Putamen (tissue), 1 donor: ENCODE results near the gene PRSS56.

Experiments
- DNase-seq: peaks from one replicate; pipeline ENCODE4 v3.0.0-alpha.2; 2016; ENCODE audit warnings: low spot score

PRSS56 gene

DNA sequence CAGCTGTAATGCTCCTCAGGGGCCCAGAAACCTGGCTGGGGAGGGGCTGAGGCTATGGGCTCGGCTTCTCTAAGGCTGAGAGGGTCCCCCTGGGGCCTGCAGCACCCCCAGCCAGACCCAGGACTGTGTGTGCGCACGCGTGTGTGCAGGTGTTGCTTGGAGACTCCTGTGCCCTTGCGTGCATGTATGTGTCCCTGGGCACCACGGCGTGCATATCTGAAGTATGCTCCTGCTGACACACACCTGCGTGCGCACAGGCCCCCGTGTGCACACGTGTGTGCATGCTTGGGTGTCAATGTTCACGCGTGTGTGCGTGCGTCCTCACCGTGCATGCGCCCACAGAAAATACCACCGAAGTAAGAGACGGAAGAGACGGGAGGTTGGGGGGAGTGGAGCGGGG, 17.7 kb upstream of the PRSS56 start:
- no peak for DNase-seq

DNA sequence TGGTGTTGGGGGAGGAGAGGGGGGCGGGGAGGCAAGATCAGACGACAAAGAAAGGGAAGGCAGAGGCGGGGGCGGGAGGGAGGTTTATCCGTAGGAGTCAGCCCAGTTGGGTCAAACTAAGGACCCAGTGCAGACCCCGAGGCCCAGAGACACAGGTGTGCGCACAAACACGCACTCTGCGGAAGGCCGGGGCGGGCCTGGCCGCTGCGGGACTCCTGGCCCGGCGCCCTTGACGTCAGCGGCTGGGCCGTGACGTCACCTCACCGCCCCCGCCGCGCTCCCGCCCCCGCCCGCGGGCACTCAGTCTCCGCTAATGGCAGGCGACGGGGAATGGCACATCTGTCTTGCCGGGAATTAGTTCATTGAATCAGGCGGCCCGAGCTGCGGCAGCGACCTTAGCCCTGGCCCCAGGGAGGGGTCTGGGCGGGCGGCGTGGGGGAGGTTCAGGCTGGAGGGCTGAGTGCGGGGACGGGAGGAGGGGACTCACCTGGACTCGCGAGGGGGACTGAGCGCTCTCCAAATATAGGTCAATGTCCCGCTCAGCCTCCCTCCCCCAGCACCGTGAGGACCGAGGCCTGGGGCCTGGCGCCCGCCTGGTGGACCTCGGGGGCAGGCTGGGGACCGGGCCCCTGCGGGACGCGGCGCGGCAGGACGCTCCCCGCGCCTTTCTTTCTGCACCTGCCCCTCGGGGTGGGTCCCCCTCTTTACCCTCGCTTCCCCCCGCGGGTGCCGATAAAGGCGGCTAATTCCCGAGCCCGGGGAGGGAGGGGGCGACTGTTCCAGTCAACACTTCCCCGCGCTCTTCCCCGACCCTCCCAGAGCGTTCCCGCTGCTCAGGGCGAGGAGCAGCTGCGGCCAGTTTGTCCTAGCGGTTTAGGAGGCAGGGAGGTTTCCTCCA, 17.0 kb upstream of the PRSS56 start:
- peak; percentile 29 for DNase-seq

DNA sequence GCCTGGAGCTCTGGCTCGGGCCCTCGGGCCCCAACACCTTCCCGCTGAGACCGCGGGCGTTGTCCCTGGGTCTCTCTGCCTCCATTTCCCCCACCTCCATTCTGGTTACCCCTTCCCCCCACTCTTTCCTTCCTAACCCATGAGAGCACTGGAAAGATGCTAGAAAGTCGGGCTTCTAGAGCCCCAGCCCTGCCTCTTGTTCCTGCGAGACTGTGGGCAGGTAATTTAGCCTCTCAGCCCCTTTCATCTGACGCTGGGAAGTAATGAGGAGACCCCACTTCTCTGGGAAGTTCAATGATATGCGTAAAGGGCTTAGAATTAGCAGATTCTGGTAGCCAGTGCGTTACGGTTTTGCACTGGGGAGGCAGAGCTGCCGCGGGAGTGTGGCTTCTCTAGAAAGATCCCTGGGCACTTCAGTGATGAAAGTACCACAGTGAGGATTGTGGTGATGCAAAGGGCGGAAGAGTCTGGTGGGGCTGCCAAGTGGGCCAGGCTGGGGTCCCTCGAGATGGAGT, 16.3 kb upstream of the PRSS56 start:
- DNase-seq, result no peak

DNA sequence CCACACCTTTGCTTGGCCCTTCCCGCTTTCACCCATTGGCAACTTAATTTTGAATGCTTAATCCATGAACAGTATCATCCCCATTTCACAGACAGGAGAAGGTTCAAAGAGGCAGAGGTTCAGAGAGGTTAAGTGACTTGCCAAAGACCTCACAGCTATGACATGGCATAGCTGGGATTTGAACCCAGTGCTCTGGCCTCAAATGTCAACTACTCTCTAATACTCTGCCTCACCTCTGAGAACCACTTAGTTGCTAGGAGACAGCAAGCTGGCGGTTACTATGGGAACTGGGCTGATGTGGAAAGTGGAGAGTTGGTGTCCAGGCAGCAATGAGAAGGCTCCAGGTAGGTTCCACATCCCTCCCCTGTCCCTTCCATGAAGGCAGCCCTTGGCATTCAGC, 15.8 kb upstream of the PRSS56 start:
- no peak for DNase-seq

DNA sequence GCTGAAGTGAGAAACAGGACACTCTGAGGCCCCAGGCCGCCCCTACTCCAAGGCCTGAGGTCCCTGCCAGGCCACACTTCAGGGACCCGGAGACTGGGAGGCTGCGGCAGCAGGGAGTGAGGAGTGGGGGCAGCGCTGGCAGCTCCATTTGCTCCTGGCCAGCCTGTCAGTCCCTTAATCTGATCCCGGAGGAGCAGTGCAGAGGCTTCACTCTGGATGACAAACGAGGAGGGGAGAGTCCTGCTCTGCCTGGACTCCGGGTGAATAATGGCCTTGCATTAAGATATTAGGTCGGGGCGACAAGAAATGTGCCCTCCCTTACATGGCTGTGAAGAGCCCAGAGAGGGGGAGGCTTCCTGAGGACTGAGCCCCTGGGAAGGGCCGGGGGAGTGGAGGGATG, 14.3 kb upstream of the PRSS56 start:
- DNase-seq, result no peak

DNA sequence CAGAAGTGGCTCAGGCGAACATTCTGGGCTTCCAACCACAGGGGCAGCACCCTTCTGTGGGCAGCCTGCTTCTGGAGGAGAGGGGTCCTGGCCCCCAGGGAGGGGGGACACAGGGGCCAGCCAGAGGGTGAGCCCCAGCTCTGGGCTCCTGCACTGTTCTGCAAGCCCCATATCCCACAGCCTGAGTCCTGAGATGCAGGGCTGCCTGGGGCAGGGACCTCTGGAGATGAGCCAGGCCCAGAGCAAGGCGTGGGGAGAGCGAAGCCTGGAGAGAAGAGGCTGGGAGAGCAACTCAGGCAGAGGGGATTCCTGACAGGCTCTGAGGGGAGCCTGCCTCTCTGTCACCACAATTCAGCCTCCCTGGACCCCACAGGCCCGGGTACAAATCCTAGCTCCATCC, 13.5 kb upstream of the PRSS56 start:
- no peak for DNase-seq

DNA sequence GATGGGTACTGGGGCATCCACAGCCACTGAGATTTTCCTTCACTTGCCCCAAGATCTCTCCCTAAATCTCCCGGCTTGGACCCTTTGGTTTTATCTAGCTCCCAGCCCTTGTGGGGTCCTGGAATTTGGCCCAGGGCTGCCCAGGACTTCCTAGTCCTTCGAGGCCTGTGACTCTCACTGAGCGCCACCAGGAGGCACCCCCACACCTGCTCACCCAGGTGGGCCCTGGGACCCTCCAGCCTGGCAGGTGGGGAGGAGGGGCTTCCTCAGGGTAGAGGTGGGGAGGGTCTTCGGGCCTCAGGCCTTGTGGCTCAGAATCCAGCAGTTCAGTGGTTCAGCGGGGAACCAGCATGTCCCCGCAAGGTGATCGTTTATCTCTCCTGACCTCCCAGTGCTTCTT, 11.9 kb upstream of the PRSS56 start:
- no peak for DNase-seq

DNA sequence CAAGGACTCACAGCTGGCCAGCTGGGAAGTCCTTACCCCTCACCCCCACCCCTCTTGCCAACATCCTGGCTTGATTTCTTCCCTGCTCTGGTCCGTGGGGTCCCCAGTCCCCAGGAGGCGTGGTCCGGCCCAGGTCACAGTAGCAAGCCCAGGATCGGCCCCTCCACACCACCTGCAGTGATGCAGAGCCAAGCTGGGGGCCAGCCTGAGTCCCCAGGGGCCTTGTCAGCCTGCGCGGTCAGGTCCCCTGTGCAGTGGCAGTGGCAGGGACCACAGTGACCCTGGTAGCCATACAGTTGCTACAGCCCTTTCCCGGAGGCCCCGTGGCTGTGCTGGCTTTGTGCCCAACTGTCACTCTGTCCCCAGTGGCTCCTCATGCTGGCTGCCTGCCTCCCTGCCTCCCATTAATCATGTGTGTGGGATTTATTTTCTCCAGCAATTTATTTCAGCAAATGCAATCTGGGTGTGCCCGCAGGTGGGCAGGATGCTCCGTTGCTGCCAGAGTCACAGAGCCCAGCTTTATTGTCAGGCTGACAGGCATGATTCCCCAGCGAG, 8.8 kb upstream of the PRSS56 start:
- no peak for DNase-seq

DNA sequence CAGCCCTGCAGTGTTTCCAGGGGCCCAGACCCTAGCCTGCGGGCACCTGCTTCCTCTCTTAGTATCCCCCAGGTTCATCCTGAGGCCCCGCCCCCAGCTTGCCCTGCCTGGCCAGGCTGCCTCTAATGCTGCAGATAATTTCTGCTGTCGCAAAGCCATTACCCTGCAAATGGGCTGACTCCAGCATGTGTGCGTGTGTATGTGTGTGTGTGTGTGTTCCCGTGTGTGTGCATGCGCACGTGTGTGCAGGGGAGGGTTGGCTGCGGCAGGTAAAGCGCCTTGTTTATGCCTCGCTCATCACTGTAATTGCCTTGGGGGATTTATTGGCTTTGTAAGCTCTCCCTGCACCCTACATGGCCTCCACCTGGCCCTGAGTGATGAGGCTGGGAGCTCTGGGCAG, 7.6 kb upstream of the PRSS56 start:
- no peak for DNase-seq

DNA sequence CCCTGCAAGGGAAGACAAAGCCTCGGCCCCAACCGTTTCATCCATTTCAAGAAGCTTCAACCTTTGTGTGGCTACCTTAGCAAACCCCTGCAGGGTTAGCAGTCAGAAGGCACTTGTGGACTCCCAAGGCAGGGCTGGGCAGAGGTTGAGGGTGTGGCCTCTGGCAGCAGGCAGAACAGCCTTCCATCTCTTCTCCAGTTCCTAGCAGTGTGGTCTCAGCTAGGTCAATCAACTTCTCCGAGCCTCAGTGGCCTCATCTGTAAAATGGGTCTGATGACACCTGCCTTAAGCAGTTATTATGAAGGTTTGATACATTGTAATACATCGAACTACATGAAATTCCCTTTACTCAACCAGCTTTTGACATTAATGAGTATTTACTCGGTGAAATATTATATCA, 6.8 kb upstream of the PRSS56 start:
- DNase-seq, result no peak

DNA sequence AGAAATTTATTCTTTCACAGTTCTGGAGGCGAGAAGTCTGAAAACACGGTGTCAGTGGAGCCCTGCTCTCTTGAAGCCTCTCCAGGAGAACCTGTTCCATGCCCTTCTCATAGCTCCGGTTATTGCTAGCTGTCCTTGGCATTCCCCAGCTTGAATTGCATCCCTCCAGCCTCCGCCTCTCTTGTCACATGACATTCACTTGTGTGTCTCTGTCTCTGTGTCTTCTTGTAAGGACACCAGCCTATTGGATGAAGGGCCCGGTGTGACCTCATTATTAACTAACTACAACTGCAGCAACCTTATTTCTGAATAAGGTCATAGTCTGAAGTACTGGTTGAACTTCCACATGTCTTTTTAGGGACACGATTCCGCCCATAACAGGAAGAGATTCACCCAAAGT, 4.5 kb upstream of the PRSS56 start:
- no peak for DNase-seq

DNA sequence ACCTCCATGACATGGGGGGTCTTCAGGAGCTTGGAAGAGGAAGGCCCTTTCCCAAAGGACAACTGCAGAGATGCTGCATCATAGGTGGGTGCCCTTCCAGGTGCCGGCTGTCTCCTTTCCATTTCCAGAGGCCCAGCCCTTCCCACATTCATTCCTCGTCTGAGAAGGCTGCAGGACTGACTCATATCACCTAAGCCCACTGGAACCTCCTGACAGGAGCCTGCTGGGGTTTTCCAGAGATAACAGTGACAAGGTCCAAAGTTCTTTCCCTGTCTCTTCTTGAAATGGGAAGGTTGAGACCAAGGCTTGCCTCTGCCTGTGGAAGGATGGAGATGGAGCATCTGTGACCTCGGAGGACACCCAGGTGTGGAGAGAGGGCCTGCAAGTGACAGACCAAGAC, 3.6 kb upstream of the PRSS56 start:
- no peak for DNase-seq

DNA sequence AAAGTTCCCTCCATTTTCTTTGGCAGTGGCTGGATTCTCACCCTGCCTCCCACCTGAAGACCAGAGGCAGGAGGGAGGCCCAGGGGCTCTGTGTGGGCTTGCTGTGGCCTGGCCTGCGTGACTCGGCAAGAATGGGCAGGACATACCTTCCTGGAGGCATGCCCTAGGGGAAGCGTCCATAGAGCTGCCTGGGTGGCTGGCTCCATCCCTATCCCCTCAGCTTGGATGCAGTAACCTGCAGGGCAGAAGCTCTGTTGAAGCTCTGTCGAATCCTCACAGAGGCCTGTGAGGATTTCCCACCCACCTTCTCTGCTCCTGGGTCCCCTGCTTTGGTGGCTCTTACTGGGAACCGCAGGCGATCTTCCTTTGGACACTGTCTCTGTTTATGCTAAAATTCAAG, 1.3 kb upstream of the PRSS56 start:
- no peak for DNase-seq

DNA sequence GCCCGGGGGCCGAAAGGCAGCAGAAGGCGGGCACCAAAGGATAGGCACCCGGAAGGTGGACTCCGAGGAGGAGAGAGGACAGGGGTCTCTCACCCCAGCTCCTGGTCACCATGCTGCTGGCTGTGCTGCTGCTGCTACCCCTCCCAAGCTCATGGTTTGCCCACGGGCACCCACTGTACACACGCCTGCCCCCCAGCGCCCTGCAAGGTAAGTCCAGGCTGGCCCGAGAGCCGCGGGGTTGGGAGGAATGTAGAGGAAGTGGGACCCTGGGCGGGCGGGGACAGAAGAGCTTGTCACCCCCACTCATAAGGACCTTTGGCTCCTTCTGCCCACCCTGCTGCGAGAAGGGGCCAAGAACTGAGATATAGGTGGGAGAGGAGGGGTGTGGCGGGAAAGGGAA, 301 bp downstream of the PRSS56 start:
- DNase-seq, result no peak

DNA sequence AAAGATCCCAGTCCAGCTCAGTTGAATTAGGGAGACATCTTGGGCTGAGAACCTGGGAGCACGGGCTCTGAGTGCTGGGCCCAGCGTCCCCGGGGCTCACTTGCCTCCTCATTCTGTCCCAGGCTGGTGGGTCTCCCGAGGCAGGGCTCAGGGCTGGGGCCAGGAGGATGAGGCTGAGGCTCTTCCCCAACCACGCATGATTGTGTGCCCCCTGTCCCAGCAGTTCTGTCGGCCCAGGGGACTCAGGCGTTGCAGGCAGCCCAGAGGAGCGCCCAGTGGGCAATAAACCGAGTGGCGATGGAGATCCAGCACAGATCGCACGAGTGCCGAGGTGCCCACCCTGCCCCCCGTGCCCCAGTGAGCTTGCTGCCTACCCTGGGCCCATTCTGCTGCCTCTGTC, 910 bp downstream of the PRSS56 start:
- no peak for DNase-seq

DNA sequence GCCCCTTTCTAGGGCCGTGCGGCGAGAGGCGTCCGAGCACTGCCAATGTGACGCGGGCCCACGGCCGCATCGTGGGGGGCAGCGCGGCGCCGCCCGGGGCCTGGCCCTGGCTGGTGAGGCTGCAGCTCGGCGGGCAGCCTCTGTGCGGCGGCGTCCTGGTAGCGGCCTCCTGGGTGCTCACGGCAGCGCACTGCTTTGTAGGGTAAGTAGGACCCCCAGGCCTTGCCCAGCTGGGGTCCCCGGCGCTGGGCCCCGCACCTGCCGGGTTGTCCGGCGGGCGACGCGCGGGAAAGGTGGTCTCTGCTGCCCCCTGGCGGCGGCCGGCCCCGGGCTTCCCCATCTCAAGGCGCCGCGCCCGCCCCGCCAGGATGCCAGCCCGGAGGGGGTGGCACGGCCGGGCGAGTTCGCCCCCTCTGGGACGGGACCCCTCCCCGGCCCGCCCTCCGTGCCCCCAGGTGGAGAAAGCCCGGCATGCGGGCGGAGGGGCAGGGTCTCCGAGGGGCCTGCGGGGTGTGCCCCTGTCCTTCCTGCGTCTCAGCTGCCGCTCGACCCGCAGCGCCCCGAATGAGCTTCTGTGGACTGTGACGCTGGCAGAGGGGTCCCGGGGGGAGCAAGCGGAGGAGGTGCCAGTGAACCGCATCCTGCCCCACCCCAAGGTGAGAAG, 1.9 kb downstream of the PRSS56 start:
- DNase-seq, result no peak

DNA sequence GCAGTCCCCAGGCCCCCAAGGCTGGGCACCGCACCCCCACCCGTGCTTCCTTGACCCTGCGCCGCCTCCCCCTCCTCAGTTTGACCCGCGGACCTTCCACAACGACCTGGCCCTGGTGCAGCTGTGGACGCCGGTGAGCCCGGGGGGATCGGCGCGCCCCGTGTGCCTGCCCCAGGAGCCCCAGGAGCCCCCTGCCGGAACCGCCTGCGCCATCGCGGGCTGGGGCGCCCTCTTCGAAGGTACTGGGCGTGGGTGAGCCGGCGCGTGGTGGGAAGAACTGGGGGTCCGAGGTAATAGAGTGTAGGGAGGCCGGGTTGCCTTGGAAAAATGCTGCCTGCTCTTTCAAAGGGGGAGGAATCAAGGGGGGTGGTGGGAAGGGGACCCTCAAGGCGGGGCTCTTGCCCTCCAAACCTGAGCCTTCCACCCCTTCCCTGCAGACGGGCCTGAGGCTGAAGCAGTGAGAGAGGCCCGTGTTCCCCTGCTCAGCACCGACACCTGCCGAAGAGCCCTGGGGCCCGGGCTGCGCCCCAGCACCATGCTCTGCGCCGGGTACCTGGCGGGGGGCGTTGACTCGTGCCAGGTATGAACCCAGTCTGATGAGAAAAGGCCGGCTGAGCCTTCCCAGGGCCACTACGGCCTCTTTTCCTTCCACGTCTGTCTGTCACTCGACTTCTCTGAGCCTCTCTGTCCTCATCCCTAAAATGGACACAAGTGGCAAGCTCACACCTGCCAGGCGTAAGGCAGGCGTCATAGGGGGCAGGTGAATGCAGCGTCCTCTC, 2.6 kb downstream of the PRSS56 start:
- no peak for DNase-seq

DNA sequence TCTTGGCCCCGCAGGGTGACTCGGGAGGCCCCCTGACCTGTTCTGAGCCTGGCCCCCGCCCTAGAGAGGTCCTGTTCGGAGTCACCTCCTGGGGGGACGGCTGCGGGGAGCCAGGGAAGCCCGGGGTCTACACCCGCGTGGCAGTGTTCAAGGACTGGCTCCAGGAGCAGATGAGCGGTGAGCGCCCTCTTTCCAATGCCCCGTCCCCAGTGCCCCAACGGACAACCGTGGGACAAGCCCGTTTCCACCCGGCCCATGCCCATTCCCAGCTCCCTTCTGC, 3.2 kb downstream of the PRSS56 start:
- no peak for DNase-seq

DNA sequence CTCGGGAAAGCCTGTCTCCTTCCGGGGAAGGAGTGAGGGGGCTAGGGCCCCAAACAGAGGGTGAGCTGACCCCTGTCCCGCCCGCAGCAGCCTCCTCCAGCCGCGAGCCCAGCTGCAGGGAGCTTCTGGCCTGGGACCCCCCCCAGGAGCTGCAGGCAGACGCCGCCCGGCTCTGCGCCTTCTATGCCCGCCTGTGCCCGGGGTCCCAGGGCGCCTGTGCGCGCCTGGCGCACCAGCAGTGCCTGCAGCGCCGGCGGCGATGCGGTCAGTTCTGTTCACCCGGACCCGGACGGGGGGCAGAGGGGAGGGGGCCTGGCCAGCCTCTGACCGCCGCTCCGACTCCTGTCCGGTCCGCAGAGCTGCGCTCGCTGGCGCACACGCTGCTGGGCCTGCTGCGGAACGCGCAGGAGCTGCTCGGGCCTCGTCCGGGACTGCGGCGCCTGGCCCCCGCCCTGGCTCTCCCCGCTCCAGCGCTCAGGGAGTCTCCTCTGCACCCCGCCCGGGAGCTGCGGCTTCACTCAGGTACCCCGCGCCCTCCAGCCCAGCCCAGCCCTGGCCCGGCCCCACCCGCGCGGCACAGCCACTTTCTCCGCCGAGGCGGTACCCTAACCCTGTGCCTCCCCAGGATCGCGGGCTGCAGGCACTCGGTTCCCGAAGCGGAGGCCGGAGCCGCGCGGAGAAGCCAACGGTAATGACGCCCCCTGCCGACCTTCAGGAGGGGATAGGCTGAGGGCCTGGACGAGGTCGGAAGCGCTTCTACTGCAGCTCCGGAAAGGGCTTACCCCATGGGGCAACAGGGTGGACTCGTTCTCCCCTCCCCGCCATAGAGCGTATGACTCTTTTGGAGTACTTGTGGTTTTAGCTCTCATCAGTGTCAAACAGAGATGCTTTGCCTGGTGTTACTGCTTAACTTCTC, 3.8 kb downstream of the PRSS56 start:
- peak; percentile 15 for DNase-seq

DNA sequence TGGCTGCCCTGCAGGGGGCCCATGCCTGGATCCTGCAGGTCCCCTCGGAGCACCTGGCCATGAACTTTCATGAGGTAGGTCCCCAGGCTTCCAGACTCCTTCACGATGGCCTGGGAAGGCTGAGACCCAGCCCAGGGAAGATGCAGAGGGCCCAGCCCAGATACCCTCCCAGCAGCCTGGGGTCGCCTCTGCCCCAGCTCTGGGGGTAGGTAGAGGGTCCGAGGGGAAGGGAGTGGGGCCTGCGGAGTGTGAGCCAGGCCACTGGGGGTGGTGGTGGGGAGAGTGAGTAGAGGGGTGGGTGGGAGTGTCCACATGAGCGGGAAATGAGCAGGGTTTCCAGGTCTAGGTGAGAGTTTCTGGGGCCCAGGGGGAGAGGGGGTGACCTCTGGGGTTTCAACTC, 4.6 kb downstream of the PRSS56 start:
- DNase-seq, result no peak

DNA sequence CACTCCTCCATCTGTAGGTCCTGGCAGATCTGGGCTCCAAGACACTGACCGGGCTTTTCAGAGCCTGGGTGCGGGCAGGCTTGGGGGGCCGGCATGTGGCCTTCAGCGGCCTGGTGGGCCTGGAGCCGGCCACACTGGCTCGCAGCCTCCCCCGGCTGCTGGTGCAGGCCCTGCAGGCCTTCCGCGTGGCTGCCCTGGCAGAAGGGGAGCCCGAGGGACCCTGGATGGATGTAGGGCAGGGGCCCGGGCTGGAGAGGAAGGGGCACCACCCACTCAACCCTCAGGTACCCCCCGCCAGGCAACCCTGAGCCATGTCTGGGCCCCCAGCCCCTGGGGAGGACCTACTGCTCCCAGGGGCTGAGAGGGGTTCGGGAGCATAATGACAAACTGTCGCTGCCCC, 5.0 kb downstream of the PRSS56 start:
- no peak for DNase-seq
